Astrocyte (in vitro differentiated cells and primary cell): ENCODE data around the gene IQCK. TPM values are rescaled to one million over a fixed set of nuclear protein-coding genes. Genes with fewer than 3 reads are reported as not detected.
A peak's percentile ranks its signal among the peaks of the same experiment; 100 is the strongest.

Experiments
- DNase-seq: peaks from one replicate; pipeline ENCODE4 v3.0.0-alpha.2; 2010; ENCODE audit warnings: low read depth
- FAIRE-seq: peaks from 2 replicates; lab custom pipeline; 2011; peaks lifted over from hg19 to GRCh38; lab: Jason Lieb, UNC
- H2AFZ ChIP-seq: 2 replicates; pipeline ENCODE4 v1.6.0; 2012; ENCODE audit warnings: low read depth, low read length, inconsistent platforms
- H3K27ac ChIP-seq: 2 replicates; pipeline ENCODE4 v1.5.1; 2011; ENCODE audit warnings: low read depth, low read length, inconsistent platforms
- H3K27me3 ChIP-seq: 2 replicates; pipeline ENCODE4 v1.6.0; 2011; ENCODE audit warnings: low read length, inconsistent platforms; ENCODE audit not compliant: insufficient read depth
- H3K36me3 ChIP-seq: 2 replicates; pipeline ENCODE4 v1.5.1; 2011; ENCODE audit warnings: low read length, inconsistent platforms; ENCODE audit not compliant: insufficient read depth
- H3K4me1 ChIP-seq: 2 replicates; pipeline ENCODE4 v1.5.1; 2011; ENCODE audit warnings: low read length, inconsistent platforms; ENCODE audit not compliant: insufficient read depth
- H3K4me2 ChIP-seq: 2 replicates; pipeline ENCODE4 v1.6.0; 2012; ENCODE audit warnings: low read length, inconsistent platforms
- H3K4me3 ChIP-seq: 2 replicates; pipeline ENCODE4 v1.5.1; 2011; ENCODE audit warnings: low read depth, mild to moderate bottlenecking, low read length, inconsistent platforms; ENCODE audit not compliant: insufficient read depth
- H3K79me2 ChIP-seq: 2 replicates; pipeline ENCODE4 v1.6.0; 2012; ENCODE audit warnings: mild to moderate bottlenecking, low read length, inconsistent platforms; ENCODE audit not compliant: insufficient read depth
- H3K9ac ChIP-seq: 2 replicates; pipeline ENCODE4 v1.6.0; 2012; ENCODE audit warnings: mild to moderate bottlenecking, low read length, inconsistent platforms
- H3K9me3 ChIP-seq: 2 replicates; pipeline ENCODE4 v1.5.1; 2012; ENCODE audit warnings: low read depth, mild to moderate bottlenecking, low read length, inconsistent platforms; ENCODE audit not compliant: insufficient read depth
- H4K20me1 ChIP-seq: 2 replicates; pipeline ENCODE4 v1.6.0; 2012; ENCODE audit warnings: low read length, inconsistent platforms; ENCODE audit not compliant: insufficient read depth
- H3K27ac Mint-ChIP-seq: one replicate; pipeline ENCODE4 v1.8.0; 2021; ENCODE audit warnings: mild to moderate bottlenecking, mixed read lengths; ENCODE audit not compliant: unreplicated experiment
- H3K27me3 Mint-ChIP-seq: one replicate; pipeline ENCODE4 v1.8.0; 2021; ENCODE audit warnings: low read depth, mixed read lengths; ENCODE audit not compliant: unreplicated experiment
- H3K36me3 Mint-ChIP-seq: one replicate; pipeline ENCODE4 v1.8.0; 2021; ENCODE audit warnings: low read depth, mixed read lengths; ENCODE audit not compliant: unreplicated experiment
- H3K4me1 Mint-ChIP-seq: one replicate; pipeline ENCODE4 v1.8.0; 2021; ENCODE audit warnings: low read depth, mixed read lengths; ENCODE audit not compliant: unreplicated experiment
- H3K4me3 Mint-ChIP-seq: one replicate; pipeline ENCODE4 v1.8.0; 2021; ENCODE audit warnings: mild to moderate bottlenecking, moderate library complexity, mixed read lengths; ENCODE audit not compliant: unreplicated experiment
- H3K9me3 Mint-ChIP-seq: one replicate; pipeline ENCODE4 v1.8.0; 2021; ENCODE audit warnings: mild to moderate bottlenecking, mixed read lengths; ENCODE audit not compliant: unreplicated experiment
- EZH2 ChIP-seq: IDR thresholded peaks from 2 replicates; pipeline ENCODE4 v1.6.1; 2012; ENCODE audit warnings: mild to moderate bottlenecking, low read length, inconsistent platforms; ENCODE audit not compliant: insufficient read depth
- total RNA-seq: library from RNA; stranded (reverse); gene quantifications from 2 replicates; pipeline ENCODE4 v1.2.1, GENCODE V29; 2021
- TF ChIP-seq, protein P1 (sequence below): IDR thresholded peaks from 2 replicates; pipeline ENCODE4 v1.5.1; 2011; ENCODE audit warnings: low read depth, mild to moderate bottlenecking, inconsistent platforms, low read length, moderate library complexity; ENCODE audit not compliant: insufficient read depth

Gene IQCK
- total RNA-seq, 1 donor from 2014 or later, result 5.9 TPM

- peaks cover 3% of the 10 kb centered on the region for H3K9me3 Mint-ChIP-seq
- Histone ChIP-seq H2AFZ (no peak overlapping the region), H3K27me3 (no peaks in the 10 kb centered on the region), H3K4me1 (peaks cover 25% of the 10 kb centered on the region), H3K9ac (no peak overlapping the region), H3K4me3 (no peak overlapping the region), H3K36me3 (no peaks in the 10 kb centered on the region), H3K79me2 (no peaks in the 10 kb centered on the region), H4K20me1 (no peaks in the 10 kb centered on the region), H3K4me2 (peak overlapping the region; percentile 60), H3K9me3 (no peaks in the 10 kb centered on the region), H3K27ac (no peak overlapping the region)
- H3K36me3 Mint-ChIP-seq, result no peaks in the 10 kb centered on the region
- no peak overlapping the region for H3K27ac Mint-ChIP-seq
- FAIRE-seq, result no peak
- TF ChIP-seq EZH2, result no peak
- TF ChIP-seq, protein P1, sequence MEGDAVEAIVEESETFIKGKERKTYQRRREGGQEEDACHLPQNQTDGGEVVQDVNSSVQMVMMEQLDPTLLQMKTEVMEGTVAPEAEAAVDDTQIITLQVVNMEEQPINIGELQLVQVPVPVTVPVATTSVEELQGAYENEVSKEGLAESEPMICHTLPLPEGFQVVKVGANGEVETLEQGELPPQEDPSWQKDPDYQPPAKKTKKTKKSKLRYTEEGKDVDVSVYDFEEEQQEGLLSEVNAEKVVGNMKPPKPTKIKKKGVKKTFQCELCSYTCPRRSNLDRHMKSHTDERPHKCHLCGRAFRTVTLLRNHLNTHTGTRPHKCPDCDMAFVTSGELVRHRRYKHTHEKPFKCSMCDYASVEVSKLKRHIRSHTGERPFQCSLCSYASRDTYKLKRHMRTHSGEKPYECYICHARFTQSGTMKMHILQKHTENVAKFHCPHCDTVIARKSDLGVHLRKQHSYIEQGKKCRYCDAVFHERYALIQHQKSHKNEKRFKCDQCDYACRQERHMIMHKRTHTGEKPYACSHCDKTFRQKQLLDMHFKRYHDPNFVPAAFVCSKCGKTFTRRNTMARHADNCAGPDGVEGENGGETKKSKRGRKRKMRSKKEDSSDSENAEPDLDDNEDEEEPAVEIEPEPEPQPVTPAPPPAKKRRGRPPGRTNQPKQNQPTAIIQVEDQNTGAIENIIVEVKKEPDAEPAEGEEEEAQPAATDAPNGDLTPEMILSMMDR, result no peak
- DNase-seq, result no peak
- H3K27me3 Mint-ChIP-seq, result no peaks in the 10 kb centered on the region
- no peak overlapping the region for H3K4me3 Mint-ChIP-seq
- peaks cover 12% of the 10 kb centered on the region for H3K4me1 Mint-ChIP-seq
Observed at GRCh38 chr16:19757762-19758595, 39.9 kb downstream of the IQCK start.

- Histone ChIP-seq H3K79me2 (no peaks in the 10 kb centered on the region), H3K27ac (no peak overlapping the region), H3K36me3 (no peaks in the 10 kb centered on the region), H3K4me3 (no peak overlapping the region), H4K20me1 (no peaks in the 10 kb centered on the region), H3K9ac (no peak overlapping the region), H3K9me3 (no peaks in the 10 kb centered on the region), H3K27me3 (no peaks in the 10 kb centered on the region), H3K4me1 (peaks cover 6% of the 10 kb centered on the region), H2AFZ (no peak overlapping the region), H3K4me2 (no peak overlapping the region)
- Mint-ChIP-seq H3K27me3 (no peaks in the 10 kb centered on the region), H3K36me3 (no peaks in the 10 kb centered on the region), H3K9me3 (peaks cover 3% of the 10 kb centered on the region), H3K4me1 (peaks cover 4% of the 10 kb centered on the region), H3K4me3 (no peak overlapping the region), H3K27ac (no peak overlapping the region)
- DNase-seq (no peak), FAIRE-seq (no peak)
- TF ChIP-seq, protein P1, result no peak
- TF ChIP-seq EZH2, result no peak
Observed at GRCh38 chr16:19760356-19761060, 42.4 kb downstream of the IQCK start.
